ENCODE results near the gene UBASH3B.

Gene UBASH3B

DNA sequence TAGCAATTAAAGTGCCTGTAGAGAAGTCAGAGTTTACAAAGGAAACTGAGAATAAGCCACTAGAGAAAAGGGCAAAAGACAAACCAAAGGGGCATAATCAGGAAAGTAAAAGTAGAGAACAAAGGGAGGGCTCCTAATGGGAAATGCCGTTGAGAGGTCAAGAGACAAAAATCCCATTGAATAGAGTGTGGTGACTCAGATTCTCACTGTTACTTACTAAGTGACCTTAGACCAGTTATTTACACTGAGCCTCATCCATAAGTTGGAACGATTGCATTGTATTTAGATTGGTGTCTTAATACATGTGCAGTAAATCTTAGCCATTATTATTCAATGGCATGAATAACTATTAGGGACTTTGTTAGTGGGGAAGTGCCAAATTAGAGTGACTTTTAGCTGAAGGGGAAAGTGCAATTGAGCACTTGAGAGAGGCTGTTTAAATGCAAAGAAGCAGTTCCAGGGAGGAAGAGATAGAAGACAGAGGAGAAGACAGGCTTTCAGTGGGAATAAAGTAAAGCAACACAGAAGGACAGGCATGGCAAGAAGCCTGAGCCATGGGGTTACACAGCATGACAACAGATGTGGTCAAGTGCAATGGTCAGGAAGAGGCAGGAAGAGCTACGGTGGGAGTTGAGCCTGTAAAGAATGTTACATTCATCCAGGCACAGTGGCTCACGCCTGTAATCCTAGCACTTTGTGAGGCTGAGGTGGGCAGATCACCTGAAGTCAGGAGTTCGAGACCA, 82.6 kb downstream of the UBASH3B start:
- no peak for DNase-seq

DNA sequence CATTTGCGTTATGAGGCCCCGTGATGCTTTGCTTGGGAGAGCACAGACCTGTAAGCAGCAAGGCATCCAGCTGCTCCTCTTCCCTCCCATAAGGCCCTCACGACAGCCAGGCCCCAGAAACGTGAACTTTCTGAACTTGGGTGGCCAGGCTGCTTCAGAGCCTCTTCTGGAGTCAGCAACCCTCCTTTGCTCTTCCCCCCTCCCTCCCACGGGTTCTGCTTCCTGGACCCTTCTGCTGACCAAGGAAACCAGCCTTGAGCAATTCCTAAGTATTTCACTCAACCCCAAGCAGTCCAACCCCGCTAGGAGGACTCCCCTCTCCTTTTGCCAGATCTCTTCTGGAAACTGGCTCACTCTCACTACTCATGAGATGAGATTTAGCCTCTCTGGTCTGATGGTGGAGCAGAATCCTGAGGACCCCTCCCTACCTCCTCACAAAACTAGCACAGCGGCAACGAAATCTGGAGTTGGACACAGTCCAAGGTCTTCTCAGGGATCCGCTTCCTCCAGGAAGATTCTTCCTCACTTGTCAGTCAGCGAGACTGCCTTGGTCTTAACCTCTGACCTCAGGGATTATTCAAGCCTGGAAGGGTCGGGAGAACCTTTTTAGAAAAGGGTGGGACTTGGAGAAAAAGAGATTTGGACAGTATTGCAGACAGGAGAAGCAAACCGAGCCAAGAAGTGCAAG, 86.2 kb downstream of the UBASH3B start:
- no peak for DNase-seq

DNA sequence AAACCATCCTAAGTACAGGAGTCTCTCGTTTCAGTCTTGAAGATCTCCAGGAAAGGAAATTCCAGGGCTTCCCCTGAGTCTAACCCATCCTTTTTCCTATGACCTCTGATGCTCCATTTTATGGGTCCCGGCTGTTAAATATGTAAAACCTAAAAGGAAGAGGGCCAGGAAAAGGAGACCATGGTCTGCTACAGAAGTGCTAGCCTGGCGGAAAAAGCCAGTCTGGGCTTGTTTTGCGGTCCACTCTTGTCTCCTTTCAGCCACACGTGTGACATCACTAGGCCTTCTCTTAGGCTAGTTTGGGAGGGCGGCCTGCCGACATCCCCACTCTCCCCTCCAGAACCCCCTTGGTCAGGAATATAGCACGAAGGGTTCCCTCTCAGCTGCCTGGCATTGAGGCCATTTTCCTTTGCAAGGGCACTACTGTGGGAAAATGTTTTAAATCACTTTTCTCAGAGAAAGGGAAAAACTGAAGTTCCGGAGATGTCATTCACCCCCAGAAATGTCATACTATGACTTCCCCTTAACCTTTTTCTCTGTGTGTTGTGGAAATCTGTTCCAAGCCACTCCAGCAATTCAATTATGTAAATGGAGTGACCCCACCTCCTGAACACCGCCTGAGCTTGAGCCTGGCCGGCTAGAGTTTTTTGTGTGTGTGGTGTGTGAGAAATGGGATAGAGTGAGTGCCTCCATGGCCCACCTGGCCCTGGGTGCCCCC, 86.9 kb downstream of the UBASH3B start:
- no peak for DNase-seq

DNA sequence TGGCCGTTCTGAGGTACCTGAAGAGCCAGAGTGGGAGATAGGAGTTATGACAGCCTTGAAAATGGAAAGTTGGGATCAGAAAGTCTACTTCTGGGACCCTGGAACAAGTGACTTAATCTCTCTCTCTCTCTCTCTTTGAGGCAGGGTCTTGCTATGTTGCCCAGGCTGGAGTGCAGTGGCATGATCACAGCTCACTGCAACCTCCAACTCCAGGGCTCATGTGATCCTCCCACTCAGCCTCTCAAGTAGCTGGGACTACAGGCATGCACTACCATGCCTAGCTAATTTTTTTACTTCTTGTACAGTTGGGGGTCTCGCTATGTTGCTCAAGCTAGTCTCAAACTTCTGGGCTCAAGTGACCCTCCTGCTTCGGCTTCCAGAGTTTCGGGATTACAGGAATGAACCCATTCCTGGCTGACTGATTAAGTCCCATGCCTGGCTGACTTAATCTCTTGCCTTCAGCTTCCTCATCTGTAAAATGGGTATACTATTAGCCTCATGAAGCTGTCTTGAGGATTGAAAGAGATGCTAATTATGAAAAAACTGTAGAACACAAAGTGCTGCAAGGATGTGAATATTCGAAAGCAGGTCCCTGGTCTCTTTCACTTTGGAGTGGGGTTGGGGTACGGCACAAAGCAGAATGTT, 87.7 kb downstream of the UBASH3B start:
- DNase-seq: no peak

DNA sequence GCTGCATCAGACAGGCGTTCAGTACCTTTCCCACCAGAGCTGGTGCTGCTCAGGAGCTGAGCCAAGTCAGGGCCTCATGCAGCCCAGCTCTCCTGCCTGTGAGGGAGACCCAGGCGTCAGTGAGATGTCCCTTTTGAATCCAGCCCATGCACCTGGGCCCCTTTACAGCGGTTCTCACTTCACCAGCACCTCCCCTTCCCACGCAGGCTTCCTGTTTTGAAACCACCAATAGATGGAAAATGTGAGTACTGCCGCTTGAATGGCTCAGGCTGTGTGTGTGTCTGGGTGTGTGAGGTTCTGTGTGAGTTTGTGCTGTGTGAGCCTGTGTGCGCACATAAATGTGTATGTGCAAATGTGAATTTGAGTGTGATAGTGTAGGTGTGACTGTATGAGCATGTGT, 88.4 kb downstream of the UBASH3B start:
- DNase-seq: peak; percentile 81

DNA sequence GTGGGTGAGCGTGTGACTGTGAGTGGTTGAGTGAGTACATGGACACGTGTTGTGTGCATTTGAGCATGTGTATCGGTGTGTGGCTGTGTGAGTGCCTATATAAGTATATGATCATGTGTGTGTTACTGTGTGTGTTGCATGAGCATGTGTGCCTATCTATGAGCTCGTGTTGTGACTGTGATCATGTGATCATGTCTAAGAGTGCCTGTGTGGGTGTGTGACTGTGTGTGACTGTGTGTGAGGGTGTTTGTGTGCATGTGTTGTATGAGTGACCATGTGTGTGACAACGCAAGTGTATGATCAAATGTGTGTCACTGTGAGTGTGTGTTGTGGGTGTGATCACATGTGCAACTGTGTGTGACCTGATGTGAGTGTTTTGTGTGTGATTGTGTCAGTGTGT, 88.8 kb downstream of the UBASH3B start:
- no peak for DNase-seq

DNA sequence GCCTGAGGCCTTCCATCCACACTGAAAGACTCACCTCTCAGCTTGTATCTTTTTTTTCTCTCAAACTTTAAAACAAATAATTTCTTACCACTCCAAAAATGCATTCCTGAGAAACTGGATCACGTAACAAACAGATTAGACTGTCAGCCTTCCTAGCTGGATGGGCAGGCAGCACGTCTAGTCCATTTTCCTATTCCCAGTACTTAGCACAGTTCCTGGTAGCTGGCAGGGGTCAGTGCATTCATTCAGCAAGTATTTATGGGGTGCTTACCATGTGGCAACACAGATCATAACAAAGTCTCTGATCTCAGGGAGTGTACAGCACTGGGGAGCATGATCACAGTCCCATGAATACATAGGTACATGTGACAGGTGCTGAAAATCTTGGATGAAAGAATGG, 89.6 kb downstream of the UBASH3B start:
- DNase-seq: no peak

DNA sequence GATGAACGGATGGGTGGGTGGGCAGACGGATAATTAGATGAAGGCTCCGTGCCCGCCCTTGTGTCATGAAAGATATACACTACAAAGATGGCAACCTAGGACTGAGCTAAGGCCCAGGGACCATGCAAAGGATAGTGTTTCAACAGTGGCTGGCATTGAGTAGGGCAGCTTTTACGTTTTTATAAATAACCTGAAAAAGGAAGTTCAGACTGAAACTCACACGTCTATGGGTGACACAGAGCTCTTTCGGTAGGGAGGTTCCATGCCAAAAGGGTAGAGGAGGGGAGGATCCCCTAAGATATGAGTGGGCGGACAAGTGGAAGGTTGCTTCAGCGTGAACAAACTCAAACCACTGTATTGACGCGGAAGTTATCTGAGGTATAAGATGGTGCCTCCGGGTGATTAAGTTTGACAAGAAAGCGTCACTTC, 90.5 kb downstream of the UBASH3B start:
- peak; percentile 76 for DNase-seq

DNA sequence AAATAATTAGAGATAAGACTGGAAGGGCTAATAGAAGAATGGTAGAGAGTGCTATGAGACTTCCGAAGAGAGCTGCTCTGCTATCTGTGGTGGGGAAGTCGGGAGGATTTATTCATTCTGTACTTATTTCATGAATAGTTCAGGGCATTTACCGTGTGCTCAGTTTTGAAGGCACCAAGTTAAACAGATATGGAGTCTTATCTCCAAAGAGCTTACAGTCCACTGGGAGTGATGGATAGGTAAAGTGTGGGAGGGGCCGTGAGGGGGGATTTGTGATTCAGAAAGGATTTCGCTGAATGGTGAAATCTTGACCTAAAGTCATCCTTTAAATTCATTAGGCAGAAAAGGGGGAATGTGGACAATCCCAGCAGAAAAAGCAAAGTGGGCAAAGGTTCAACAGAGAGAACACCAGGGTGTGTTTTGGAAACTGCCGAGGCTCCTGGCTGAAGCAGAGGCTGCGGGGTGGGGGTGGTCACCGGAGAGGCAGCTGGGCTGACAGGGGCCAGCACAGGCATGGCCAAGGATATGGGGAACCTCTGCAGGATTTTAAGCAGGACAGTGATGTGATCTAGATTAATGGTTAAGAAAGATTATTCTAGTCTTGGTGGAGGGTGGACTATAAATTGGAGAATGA, 91.2 kb downstream of the UBASH3B start:
- DNase-seq: no peak

DNA sequence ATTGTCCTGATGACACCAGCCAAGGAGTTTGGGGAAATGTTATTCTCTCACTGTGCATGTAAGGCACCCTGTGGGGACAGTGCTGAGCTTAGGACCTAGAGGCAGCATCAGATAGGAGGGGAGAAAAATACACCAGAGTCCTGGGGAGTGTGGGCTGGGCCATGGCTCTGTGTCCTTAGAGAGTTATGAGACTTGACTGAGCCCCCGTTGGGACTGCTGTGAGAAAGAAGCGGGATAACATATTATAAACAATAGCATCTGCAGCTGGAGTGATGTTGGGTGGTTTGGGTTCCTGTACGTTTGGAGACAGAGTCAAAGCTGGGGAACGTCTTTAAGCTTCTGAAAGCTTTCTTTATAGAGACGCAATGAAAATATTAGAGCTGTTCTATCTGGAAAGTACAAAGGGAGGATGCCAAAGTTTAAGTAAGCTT, 91.8 kb downstream of the UBASH3B start:
- DNase-seq: no peak

DNA sequence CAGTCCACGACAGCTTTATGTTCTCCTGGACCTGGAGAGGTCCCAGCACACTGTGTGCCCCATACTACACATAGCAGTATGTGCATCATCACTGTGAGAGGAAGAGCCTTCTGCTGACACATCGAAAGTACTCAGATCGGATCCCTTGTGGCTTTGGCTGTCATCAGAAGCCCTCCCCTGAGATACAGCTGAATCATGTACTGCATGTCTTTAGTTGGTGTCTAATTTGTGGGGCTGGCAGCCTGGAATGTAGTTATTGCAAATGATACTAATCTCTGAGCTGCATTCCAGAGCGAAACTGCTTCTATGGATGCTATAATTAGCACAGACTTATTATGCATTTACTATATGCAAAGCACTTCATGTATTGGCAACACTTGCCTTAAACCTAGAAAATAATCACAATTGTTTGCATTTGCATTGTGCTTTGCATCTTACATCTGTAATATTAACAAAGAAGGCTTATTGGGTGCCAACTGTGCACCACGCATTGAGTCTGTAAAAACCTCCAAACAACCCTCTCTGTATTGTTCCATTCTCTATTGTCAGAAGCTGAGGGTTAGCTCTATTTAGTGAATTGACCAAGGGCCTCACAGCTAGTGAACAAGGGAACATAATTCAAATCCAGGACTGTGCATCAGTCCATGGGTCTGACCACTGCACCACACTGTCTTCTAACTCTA, 93.6 kb downstream of the UBASH3B start:
- peak; percentile 61 for DNase-seq

DNA sequence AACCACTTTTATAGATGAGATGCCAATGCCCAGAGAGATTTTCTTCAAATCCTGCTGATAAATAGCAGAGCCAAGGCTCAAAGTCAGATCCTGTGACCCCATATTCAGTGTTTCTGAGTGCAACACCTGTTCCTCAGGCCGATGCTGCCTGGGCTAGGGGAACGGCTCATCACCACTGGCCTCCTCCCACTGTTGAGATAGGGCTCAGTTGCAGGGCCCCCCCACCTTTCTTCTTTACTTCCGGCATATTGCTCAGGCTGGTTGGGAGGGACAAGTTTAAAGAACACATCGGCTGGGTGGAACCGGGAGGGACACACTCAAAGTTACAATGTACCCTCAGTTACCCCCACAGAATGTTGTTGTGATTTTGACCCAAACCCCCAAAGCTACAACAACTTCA, 94.5 kb downstream of the UBASH3B start:
- DNase-seq: no peak

DNA sequence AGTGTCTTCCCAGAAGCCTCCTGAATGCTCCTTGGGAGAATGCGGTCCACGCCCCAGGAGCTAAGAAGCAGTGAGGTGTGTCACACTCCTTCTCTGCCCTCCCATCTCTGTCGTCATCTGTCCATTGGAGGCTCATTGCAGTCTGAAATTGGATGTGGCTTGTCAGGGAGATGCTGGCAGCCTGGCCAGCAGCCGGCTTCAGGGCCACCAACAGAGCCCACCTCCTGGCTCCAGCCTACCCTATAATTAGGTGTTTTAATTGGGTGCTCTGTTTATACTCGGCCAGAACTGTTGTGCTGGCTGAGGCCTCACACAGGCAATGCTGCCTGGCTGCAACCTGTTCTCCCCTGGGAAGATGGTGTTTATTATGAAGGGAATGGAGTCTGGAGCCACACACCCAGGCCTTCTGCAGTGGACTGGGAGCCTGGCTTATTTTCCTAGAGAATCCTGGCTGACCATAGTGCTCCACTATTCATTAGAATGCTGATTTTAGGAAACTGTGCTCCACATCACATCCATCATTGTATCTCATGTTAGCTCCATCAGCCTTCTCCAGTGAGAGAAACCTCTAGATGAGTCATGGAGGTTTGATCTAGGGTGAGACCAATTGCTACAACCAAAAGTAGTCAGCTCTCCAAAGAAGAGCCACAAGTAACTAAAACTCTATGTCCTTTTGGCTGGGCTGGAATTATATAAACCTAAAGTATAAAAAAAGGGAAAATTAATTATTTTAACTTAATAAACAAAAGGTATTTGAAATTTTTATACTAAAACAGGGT, 96.0 kb downstream of the UBASH3B start:
- no peak for DNase-seq

DNA sequence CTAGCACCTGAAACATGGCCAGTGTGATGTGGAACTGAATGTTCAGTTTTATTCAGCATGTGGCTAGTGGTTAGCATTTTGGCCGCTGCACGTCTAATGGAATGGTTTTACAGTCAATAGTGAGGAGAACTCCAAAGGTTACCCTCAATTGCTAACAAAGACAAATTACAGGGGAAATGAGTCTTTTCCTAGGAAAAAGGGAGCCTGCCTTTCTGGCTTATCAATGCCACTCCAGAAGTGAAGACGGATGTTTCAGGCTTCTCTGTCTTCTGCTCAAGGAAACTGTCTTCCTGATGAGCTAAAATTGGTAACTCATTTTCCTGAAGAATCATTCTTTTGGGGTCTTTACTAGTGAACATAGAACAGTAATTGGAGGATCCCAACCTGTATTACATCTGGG, 98.5 kb downstream of the UBASH3B start:
- no peak for DNase-seq

DNA sequence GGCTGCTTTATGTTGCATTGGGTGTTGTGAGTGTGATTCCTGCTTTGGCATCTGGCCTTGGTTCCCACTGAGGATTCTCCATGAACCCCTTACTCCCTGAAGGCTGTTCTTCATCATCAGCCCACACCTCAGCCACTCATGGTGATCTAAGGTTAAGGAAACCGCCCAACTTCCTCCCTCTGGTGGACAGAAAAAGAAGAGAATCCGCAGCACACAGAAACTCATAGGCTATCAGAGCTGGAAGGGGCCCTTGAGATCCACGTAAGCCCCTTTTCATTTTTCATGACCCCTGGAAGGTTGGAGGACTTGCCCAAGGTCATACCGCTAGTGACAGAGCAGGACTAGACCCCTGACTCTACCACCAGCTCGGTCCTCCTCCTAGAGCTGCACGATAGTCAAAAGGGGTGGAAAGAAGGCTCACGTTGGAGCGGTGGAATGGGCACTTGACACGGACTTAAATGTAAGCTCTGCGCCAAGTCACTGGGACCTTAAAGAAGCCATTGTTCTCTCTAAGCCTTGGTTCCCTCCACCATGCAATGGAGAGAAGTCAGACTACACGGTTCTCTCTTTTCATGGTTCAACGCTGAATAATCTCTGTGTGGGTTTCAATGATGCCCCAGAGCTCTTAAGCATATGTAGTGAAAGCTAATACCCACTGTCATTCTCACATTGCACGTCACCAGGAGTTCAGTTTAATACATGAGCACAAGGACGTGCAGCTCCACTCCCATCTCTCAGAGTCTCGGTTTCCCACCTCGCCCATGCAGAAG, 99.2 kb downstream of the UBASH3B start:
- DNase-seq: peak; percentile 63

DNA sequence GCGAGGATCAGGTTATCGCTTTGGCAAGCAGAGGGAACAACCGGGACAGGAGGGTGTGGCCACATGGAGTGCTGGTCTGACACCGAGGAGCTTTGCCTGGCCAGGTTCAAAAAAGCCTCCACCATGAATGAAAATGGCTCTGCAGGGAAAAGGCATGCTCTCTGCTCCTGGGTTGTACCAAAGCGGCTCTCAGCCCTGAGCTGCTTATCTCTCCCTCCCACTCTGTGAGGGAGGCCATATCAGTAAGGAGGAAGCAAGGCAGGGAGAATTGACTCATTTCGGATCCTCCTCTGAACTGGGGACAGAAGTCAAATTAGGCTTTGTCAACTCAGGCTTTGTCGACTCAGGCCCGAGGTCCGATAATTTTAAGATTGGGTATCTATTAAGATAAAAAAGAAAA, 99.9 kb downstream of the UBASH3B start:
- DNase-seq: no peak

DNA sequence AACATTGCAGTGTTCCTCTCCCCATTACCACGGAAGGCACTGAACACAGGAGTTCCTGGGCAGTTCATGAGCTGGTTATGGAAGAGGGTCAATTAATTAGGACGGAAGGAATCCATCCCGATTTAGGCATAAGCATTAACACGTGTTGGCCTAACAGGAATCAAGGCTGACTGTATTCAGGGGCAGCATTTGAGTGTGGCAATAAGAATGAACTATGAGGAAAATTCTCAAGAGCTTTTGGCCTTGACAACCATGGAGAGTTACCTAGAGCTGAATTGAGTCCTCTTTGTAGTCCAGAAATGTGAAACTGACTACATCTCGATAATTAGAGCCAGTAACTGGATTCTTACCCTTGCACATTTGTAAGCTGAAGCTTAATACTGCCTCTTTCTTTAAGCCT, 100.4 kb downstream of the UBASH3B start:
- DNase-seq: no peak

DNA sequence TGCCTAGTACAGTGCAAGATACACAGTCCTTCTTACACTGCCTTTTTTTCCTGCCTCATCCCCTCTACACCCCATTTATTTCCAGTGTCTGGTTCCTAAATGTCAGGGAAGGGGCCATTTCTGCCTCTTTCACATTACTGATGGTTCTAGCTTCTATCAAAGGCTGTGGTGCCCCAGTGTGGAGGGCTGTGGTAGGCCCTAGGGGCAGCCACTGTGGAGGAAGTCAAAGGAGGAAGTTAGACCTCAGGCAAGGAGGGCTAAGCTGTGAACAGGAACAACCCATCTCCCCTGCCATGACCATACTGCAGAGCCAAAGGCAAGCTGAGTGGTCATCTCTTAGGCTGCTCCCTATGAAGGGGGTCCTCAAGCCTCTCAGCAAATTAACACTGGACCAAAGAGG, 100.9 kb downstream of the UBASH3B start:
- DNase-seq: peak; percentile 67

DNA sequence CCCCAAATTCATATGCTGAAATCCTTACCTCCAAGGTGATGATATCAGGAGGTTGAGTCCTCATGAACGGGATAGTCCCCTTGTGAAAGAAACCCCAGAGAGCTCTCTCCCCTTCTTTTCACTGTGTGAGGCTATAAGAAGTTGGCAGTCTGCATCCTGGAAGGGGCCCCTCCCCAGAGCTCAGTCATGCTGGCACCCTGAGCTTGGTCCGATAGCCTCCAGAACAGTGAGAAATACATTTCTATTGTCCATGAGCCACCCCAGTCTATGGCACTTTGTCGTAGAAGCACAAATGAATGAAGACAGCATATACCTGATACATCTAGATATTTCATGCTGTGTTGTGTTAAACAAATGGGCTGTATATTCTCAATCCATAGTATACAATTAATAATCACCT, 101.7 kb downstream of the UBASH3B start:
- DNase-seq: no peak

DNA sequence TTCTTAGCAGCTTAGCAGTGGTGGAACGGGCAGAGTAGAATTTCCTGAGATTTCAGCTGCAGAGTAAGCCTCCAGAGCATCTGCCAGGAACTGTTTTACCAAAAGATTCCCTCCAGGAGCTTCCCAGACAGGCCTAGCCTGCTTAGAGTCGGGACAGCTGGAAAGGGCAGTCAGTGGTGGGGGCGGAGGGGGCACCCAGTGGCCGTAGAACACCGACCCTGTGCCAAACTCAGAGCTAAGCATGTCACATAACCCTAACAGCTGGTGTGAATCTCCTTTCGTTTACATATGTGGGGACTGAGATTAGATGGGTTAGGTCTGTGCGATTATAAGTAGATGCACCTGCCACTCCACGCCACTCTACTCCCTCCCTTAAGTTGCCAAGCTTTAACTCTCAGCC, 102.8 kb downstream of the UBASH3B start:
- DNase-seq: no peak

DNA sequence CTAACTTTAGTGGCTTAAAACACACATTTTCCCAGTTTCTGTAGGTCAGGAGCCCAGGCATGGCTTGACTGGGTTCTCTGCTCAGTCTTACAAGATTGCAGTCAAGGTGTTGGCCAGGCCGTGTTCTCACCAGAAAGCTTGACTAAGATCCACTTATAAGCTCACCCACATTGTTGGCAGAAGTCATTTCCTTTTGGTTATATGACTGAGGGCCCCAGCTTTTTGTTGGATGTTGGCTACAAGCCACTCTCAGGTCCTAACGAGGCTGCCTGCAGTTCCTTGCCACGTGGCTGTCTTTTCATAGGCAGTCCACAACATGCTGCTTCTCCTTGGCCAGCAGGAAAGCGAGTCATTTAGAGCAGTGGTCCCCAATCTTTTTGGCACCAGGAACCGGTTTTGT, 103.5 kb downstream of the UBASH3B start:
- DNase-seq: no peak
